HCT116 (cell line): ENCODE data around the gene KCNJ8. TPM values are rescaled to one million over a fixed set of nuclear protein-coding genes. Genes with fewer than 3 reads are reported as not detected.
A peak's percentile ranks its signal among the peaks of the same experiment; 100 is the strongest.

Source experiments
- ATAC-seq: fragments of 200-7000 bp; cut with Tn5 transposase; 2 replicates; pipeline ENCODE4 v1.9.1; 2020; ENCODE audit warnings: mild to moderate bottlenecking, moderate library complexity
- BruUV-seq: library from RNA; stranded (reverse); fragments of 400-500 nt; replicated peaks from 2 replicates; lab custom pipeline; 2021; lab: Mats Ljungman, UMichigan
- CTCF ChIA-PET: fragments of 300-600 bp; sonication (Branson Sonifier 250); formaldehyde crosslinking; loops from one replicate; lab custom pipeline; 2021; ENCODE audit warnings: antibody characterized with exemption; lab: Charles Lee
- POLR2A ChIA-PET: fragments of 300-600, 350-600 bp; sonication (Branson Sonifier 250); formaldehyde crosslinking; loops from one replicate; lab custom pipeline; 2021; ENCODE audit warnings: antibody characterized with exemption; lab: Charles Lee
- RAD21 ChIA-PET, 2 experiments: fragments of 300-600 bp; sonication (Branson Sonifier 250); formaldehyde crosslinking; loops; one replicate each; lab custom pipeline; 2023; ENCODE audit warnings: low total read pairs in 2 of 2; ENCODE audit not compliant: uncharacterized antibody in 2 of 2, unreplicated experiment in 2 of 2, low non-redundant PET in 1 of 2; lab: Charles Lee
- DNase-seq: peaks from one replicate; pipeline ENCODE4 v3.0.0-alpha.2; 2010; ENCODE audit warnings: low read depth, low spot score
- H2AFZ ChIP-seq: fragments of 200-600 bp; shearing (Covaris generic), sonication (generic); 2 replicates; pipeline ENCODE4 v1.6.1; 2017; ENCODE audit warnings: low read depth, mixed run types, mixed read lengths, antibody characterized with exemption, low read length; ENCODE audit not compliant: poor library complexity, severe bottlenecking
- H3K27ac ChIP-seq: 2 replicates; pipeline ENCODE4 v1.5.1; 2012; ENCODE audit warnings: low read depth, low read length
- H3K27me3 ChIP-seq: fragments of 200-600 bp; sonication (generic); 2 replicates; pipeline ENCODE4 v1.6.1; 2016; ENCODE audit warnings: mixed run types, low read length, mixed read lengths; ENCODE audit not compliant: insufficient read depth
- H3K36me3 ChIP-seq, 2 experiments: fragments of 200-500 bp in 1 of 2; fragments of 200-600 bp in 1 of 2; sonication (Bioruptor generic) in 1 of 2; sonication (generic) in 1 of 2; 2 replicates each; pipeline versions ENCODE4 v1.5.1 to v1.6.1; 2014 to 2016; ENCODE audit warnings: low read length in 2 of 2, inconsistent platforms in 1 of 2, mixed read lengths in 1 of 2, mixed run types in 1 of 2; ENCODE audit not compliant: insufficient read depth in 2 of 2, control insufficient read depth in 1 of 2
- H3K4me1 ChIP-seq, 2 experiments: fragments of 200-600 bp in 1 of 2; sonication (generic) in 1 of 2; 2 replicates each; pipeline versions ENCODE4 v1.5.1 to v1.6.1; 2012 to 2017; ENCODE audit warnings: low read length in 2 of 2, inconsistent platforms in 1 of 2, mild to moderate bottlenecking in 1 of 2, mixed read lengths in 1 of 2, mixed run types in 1 of 2, moderate library complexity in 1 of 2; ENCODE audit not compliant: insufficient read depth in 2 of 2, control insufficient read depth in 1 of 2
- H3K4me2 ChIP-seq: fragments of 200-600 bp; sonication (generic); 2 replicates; pipeline ENCODE4 v1.6.1; 2017; ENCODE audit warnings: mixed run types, low read length, mixed read lengths
- H3K4me3 ChIP-seq, 2 experiments: fragments of 200-600 bp in 1 of 2; sonication (generic) in 1 of 2; replicated peaks in 1 of 2; 2 replicates each; pipeline ENCODE4 v1.5.1; 2011 to 2016; ENCODE audit warnings: low read length in 2 of 2, control low read depth in 1 of 2, low read depth in 1 of 2, mild to moderate bottlenecking in 1 of 2, mixed read lengths in 1 of 2, mixed run types in 1 of 2
- H3K79me2 ChIP-seq: fragments of 200-600 bp; sonication (generic); 2 replicates; pipeline ENCODE4 v1.6.1; 2017; ENCODE audit warnings: mild to moderate bottlenecking, mixed run types, low read length, moderate library complexity, mixed read lengths; ENCODE audit not compliant: insufficient read depth
- H3K9ac ChIP-seq: fragments of 200-600 bp; sonication (generic); 2 replicates; pipeline ENCODE4 v1.6.1; 2016; ENCODE audit warnings: low read length, mixed read lengths
- H3K9me2 ChIP-seq: fragments of 200-600 bp; sonication (generic), shearing (Covaris generic); 2 replicates; pipeline ENCODE4 v1.6.1; 2017; ENCODE audit warnings: mixed run types, mild to moderate bottlenecking, moderate library complexity; ENCODE audit not compliant: insufficient read depth
- H3K9me3 ChIP-seq, 2 experiments: fragments of 200-500 bp in 1 of 2; fragments of 200-600 bp in 1 of 2; sonication (Bioruptor generic) in 1 of 2; sonication (generic) in 1 of 2; 2 replicates each; pipeline ENCODE4 v1.6.1; 2014 to 2017; ENCODE audit warnings: low read length in 2 of 2, mixed read lengths in 2 of 2, inconsistent platforms in 1 of 2, low read depth in 1 of 2, mild to moderate bottlenecking in 1 of 2, mixed run types in 1 of 2, moderate library complexity in 1 of 2; ENCODE audit not compliant: control insufficient read depth in 1 of 2, insufficient read depth in 1 of 2
- H4K20me1 ChIP-seq: fragments of 200-600 bp; sonication (generic), shearing (Covaris generic); 2 replicates; pipeline ENCODE4 v1.6.1; 2017; ENCODE audit warnings: mixed run types, mild to moderate bottlenecking, moderate library complexity; ENCODE audit not compliant: insufficient read depth
- CBX3 ChIP-seq: IDR thresholded peaks from 2 replicates; pipeline ENCODE4 v1.6.1; 2012; ENCODE audit warnings: low read depth
- CEBPB ChIP-seq: IDR thresholded peaks from 2 replicates; pipeline ENCODE4 v1.6.1; 2012; ENCODE audit warnings: low read depth
- EGR1 ChIP-seq: IDR thresholded peaks from 2 replicates; pipeline ENCODE4 v1.6.1; 2012; ENCODE audit warnings: low read depth
- ELF1 ChIP-seq: IDR thresholded peaks from 2 replicates; pipeline ENCODE4 v1.6.1; 2012; ENCODE audit warnings: low read depth, borderline replicate concordance
- POLR2AphosphoS5 ChIP-seq: IDR thresholded peaks from 2 replicates; pipeline ENCODE4 v1.6.1; 2011; ENCODE audit warnings: mild to moderate bottlenecking, low read depth, low read length, moderate library complexity
- RAD21 ChIP-seq: IDR thresholded peaks from 2 replicates; pipeline ENCODE4 v1.6.1; 2012; ENCODE audit warnings: low read depth, mild to moderate bottlenecking
- SRF ChIP-seq: IDR thresholded peaks from 2 replicates; pipeline ENCODE4 v1.6.1; 2012; ENCODE audit warnings: low read depth
- ZFX ChIP-seq: fragments of 450-650 bp; IDR thresholded peaks from 2 replicates; pipeline ENCODE4 v1.6.1; 2017
- ZNF274 ChIP-seq: fragments of 200-500 bp; sonication (Bioruptor generic); IDR thresholded peaks from 2 replicates; pipeline ENCODE4 v1.6.1; 2014; ENCODE audit warnings: mild to moderate bottlenecking, low read depth, low read length, inconsistent platforms
- intact Hi-C: fragments of 100-400 bp; cut with micrococcal nuclease; formaldehyde crosslinking; loops from 2 replicates; pipeline ENCODE4 v1.10.0; 2022
- total RNA-seq: library from RNA; stranded (reverse); gene quantifications from one replicate; pipeline ENCODE4 v1.2.1, GENCODE V29; 2021; ENCODE audit not compliant: unreplicated experiment
- TF ChIP-seq, protein P1 (sequence below), 3 experiments: fragments of 200-600 bp in 1 of 3; sonication (generic) in 1 of 3; IDR thresholded peaks in 2 of 3; conservative IDR thresholded peaks in 1 of 3; 2 replicates each; pipeline ENCODE4 v1.5.1; 2012 to 2017; ENCODE audit warnings: low read depth in 2 of 3, low read length in 2 of 3, antibody characterized with exemption in 1 of 3, borderline replicate concordance in 1 of 3, control low read depth in 1 of 3, mild to moderate bottlenecking in 1 of 3, mixed read lengths in 1 of 3, mixed run types in 1 of 3, moderate library complexity in 1 of 3; ENCODE audit not compliant: insufficient read depth in 1 of 3
- TF ChIP-seq, protein P2 (sequence below): IDR thresholded peaks from 2 replicates; pipeline ENCODE4 v1.6.1; 2012
- TF ChIP-seq, protein P3 (sequence below): IDR thresholded peaks from 2 replicates; pipeline ENCODE4 v1.6.1; 2012; ENCODE audit warnings: low read depth
- TF ChIP-seq, protein P4 (sequence below): IDR thresholded peaks from 2 replicates; pipeline ENCODE4 v1.6.1; 2011; ENCODE audit warnings: mild to moderate bottlenecking, low read length, moderate library complexity; ENCODE audit not compliant: insufficient replicate concordance; ENCODE audit errors: extremely low read depth

Gene KCNJ8
- total RNA-seq, 1 experiment from 2014 or later, result 0.17 TPM

DNA sequence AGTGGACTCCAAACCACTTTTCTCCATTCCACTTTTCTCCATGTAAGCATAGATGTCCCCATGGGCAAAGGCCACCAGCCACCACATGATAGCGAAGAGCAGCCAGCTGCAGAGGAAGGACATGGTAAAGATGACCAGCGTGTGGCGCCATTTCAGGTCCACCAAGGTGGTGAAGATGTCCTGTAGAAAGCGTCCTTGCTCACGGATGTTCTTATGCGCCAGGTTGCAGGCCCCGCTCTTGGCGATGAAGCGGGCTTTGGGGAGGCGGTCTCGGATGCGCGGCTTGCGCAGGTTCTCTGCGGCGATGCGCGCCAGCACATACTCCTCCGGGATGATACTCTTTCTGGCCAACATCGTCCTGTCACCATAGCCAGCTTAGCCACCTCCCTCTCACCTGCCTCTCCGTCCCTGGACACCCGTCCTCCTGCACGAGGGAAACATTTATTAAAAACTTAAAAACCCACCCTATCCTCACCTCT is 1.2 kb downstream of the KCNJ8 start:
- ChIA-PET POLR2A (no interaction called here), CTCF (interaction anchor here (1.8 kb wide), 1 partner anchor 217 kb away, joined by 7 read pairs; no protein-coding TSS in a partner anchor)
- BruUV-seq, result no TSS peak
- H3K36me3 ChIP-seq, result no peaks in the 10 kb centered on the region
- no peaks in the 10 kb centered on the region for H4K20me1 ChIP-seq
- no peaks in the 10 kb centered on the region for H3K27me3 ChIP-seq
- no peak overlapping the region for H2AFZ ChIP-seq
- H3K79me2 ChIP-seq, result no peaks in the 10 kb centered on the region
- H3K9me3 ChIP-seq, result no peaks in the 10 kb centered on the region
- no peaks in the 10 kb centered on the region for H3K4me1 ChIP-seq
- H3K27ac ChIP-seq, result no peak overlapping the region
- DNase-seq, result peak; percentile 3
- TF ChIP-seq RAD21, result peak; percentile 8; the same call in 1 of the 2 replicates
- TF ChIP-seq ELF1, result no peak
- TF ChIP-seq EGR1, result no peak
- TF ChIP-seq, protein P1, sequence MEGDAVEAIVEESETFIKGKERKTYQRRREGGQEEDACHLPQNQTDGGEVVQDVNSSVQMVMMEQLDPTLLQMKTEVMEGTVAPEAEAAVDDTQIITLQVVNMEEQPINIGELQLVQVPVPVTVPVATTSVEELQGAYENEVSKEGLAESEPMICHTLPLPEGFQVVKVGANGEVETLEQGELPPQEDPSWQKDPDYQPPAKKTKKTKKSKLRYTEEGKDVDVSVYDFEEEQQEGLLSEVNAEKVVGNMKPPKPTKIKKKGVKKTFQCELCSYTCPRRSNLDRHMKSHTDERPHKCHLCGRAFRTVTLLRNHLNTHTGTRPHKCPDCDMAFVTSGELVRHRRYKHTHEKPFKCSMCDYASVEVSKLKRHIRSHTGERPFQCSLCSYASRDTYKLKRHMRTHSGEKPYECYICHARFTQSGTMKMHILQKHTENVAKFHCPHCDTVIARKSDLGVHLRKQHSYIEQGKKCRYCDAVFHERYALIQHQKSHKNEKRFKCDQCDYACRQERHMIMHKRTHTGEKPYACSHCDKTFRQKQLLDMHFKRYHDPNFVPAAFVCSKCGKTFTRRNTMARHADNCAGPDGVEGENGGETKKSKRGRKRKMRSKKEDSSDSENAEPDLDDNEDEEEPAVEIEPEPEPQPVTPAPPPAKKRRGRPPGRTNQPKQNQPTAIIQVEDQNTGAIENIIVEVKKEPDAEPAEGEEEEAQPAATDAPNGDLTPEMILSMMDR (IDR thresholded peaks at IDR 0.05 in 2 of 3, conservative IDR thresholded peaks at IDR 0.05 in 1 of 3; ENCODE audit: borderline replicate concordance in 1 of 3, insufficient read depth in 1 of 3, low read depth in 2 of 3, low read length in 2 of 3), result peak in 2 of 3 experiments; percentile 44 to 61; a peak in 4 of 6 replicates
- no peak for TF ChIP-seq ZNF274
- TF ChIP-seq, all 23 proteins: peak for 2
- intact Hi-C loops, result no loop called here
- H3K9ac ChIP-seq, result no peak overlapping the region
- H3K4me3 ChIP-seq, result no peak overlapping the region
- H3K4me2 ChIP-seq, result no peak overlapping the region
- ATAC-seq, result peak; percentile 72
- RAD21 ChIA-PET, result no interaction called here
- H3K9me2 ChIP-seq, result no peaks in the 10 kb centered on the region

DNA sequence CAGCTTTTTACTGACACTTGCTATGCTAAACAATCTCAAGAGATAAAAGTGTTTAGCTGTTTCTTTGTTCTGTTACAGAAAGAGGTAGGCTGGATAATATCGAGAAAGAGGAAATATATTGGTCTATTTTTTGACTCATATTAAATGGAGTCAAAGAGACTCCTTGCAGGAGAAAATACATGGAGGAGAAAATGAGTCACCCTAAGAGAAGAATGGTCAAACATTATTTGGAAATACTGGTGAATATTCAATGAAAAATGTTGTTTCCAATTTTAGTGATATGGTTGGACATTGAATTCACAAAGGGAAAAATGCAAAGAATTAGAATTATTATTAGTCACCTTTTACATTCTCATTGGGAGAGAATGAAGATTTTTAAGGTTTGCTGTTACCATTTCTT is 3.2 kb downstream of the KCNJ8 start:
- no TSS peak for BruUV-seq
- TF ChIP-seq CBX3 (no peak), SRF (no peak), EGR1 (no peak), CEBPB (no peak), POLR2AphosphoS5 (no peak), ZFX (no peak)
- TF ChIP-seq, protein P2, sequence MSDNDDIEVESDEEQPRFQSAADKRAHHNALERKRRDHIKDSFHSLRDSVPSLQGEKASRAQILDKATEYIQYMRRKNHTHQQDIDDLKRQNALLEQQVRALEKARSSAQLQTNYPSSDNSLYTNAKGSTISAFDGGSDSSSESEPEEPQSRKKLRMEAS, result no peak
- TF ChIP-seq, protein P3, sequence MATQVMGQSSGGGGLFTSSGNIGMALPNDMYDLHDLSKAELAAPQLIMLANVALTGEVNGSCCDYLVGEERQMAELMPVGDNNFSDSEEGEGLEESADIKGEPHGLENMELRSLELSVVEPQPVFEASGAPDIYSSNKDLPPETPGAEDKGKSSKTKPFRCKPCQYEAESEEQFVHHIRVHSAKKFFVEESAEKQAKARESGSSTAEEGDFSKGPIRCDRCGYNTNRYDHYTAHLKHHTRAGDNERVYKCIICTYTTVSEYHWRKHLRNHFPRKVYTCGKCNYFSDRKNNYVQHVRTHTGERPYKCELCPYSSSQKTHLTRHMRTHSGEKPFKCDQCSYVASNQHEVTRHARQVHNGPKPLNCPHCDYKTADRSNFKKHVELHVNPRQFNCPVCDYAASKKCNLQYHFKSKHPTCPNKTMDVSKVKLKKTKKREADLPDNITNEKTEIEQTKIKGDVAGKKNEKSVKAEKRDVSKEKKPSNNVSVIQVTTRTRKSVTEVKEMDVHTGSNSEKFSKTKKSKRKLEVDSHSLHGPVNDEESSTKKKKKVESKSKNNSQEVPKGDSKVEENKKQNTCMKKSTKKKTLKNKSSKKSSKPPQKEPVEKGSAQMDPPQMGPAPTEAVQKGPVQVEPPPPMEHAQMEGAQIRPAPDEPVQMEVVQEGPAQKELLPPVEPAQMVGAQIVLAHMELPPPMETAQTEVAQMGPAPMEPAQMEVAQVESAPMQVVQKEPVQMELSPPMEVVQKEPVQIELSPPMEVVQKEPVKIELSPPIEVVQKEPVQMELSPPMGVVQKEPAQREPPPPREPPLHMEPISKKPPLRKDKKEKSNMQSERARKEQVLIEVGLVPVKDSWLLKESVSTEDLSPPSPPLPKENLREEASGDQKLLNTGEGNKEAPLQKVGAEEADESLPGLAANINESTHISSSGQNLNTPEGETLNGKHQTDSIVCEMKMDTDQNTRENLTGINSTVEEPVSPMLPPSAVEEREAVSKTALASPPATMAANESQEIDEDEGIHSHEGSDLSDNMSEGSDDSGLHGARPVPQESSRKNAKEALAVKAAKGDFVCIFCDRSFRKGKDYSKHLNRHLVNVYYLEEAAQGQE, result no peak
- TF ChIP-seq, protein P4, sequence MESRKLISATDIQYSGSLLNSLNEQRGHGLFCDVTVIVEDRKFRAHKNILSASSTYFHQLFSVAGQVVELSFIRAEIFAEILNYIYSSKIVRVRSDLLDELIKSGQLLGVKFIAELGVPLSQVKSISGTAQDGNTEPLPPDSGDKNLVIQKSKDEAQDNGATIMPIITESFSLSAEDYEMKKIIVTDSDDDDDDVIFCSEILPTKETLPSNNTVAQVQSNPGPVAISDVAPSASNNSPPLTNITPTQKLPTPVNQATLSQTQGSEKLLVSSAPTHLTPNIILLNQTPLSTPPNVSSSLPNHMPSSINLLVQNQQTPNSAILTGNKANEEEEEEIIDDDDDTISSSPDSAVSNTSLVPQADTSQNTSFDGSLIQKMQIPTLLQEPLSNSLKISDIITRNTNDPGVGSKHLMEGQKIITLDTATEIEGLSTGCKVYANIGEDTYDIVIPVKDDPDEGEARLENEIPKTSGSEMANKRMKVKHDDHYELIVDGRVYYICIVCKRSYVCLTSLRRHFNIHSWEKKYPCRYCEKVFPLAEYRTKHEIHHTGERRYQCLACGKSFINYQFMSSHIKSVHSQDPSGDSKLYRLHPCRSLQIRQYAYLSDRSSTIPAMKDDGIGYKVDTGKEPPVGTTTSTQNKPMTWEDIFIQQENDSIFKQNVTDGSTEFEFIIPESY, result no peak

More for the DNA sequence above, 3.2 kb downstream of the KCNJ8 start:
- H3K36me3 ChIP-seq, result no peaks in the 10 kb centered on the region
- no peak overlapping the region for H3K4me2 ChIP-seq
- H3K9me2 ChIP-seq, result no peaks in the 10 kb centered on the region
- H3K27ac ChIP-seq, result no peak overlapping the region
- intact Hi-C loops, result no loop called here
- no peak overlapping the region for H3K4me3 ChIP-seq
- no peak overlapping the region for H2AFZ ChIP-seq
- ChIA-PET RAD21 (no interaction called here), CTCF (no interaction called here), POLR2A (no interaction called here)
- no peak for DNase-seq
- H3K4me1 ChIP-seq, result no peaks in the 10 kb centered on the region
- H4K20me1 ChIP-seq, result no peaks in the 10 kb centered on the region
- ATAC-seq, result no peak
- no peaks in the 10 kb centered on the region for H3K9me3 ChIP-seq
- no peaks in the 10 kb centered on the region for H3K27me3 ChIP-seq
- no peak overlapping the region for H3K9ac ChIP-seq
- H3K79me2 ChIP-seq, result no peaks in the 10 kb centered on the region
